Esophagus muscularis mucosa (tissue), 3 donors: ENCODE results near the gene KLK11.

Experiments used
- POLR2A ChIP-seq: fragments of 450-650 bp; IDR thresholded peaks from one replicate; pipeline ENCODE4 v1.6.1; 2017; ENCODE audit warnings: antibody characterized with exemption, moderate library complexity, mild to moderate bottlenecking, low read depth
- POLR2AphosphoS5 ChIP-seq, 2 donors: sonication (generic); formaldehyde crosslinking; IDR thresholded peaks; one replicate each; pipeline ENCODE4 v1.6.1; 2017; ENCODE audit warnings: antibody characterized with exemption in 2 of 2
- TF ChIP-seq, protein P1 (sequence below), 3 experiments: fragments of 200-600 bp in 2 of 3; fragments of 450-650 bp in 1 of 3; sonication (generic) in 2 of 3; IDR thresholded peaks; one replicate each; pipeline ENCODE4 v1.5.1; 2017 to 2019; ENCODE audit warnings: antibody characterized with exemption in 3 of 3, mild to moderate bottlenecking in 2 of 3, moderate library complexity in 1 of 3

DNA sequence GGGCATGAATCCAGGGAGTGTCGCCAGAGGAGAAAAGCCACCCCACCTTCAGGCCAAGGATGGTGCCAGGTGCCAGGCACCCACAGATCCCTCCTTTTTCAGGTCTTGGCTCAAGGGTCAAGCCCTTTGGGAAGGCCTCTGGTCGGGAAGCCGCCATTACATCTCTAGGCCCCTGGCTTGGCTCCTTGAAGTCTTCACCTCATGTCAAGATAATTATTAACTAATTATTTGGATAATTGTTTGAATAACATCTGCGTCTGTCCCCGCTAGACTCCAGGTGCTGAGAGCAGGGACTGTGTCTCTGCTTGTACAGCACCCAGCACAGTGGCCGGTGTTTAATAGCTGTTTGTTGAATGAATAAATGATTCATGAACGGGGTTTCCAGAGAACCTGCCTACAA is 37.2 kb upstream of the KLK11 start:
- TF ChIP-seq, protein P1, sequence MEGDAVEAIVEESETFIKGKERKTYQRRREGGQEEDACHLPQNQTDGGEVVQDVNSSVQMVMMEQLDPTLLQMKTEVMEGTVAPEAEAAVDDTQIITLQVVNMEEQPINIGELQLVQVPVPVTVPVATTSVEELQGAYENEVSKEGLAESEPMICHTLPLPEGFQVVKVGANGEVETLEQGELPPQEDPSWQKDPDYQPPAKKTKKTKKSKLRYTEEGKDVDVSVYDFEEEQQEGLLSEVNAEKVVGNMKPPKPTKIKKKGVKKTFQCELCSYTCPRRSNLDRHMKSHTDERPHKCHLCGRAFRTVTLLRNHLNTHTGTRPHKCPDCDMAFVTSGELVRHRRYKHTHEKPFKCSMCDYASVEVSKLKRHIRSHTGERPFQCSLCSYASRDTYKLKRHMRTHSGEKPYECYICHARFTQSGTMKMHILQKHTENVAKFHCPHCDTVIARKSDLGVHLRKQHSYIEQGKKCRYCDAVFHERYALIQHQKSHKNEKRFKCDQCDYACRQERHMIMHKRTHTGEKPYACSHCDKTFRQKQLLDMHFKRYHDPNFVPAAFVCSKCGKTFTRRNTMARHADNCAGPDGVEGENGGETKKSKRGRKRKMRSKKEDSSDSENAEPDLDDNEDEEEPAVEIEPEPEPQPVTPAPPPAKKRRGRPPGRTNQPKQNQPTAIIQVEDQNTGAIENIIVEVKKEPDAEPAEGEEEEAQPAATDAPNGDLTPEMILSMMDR (IDR thresholded peaks at IDR 0.05) = no peak
- no peak for TF ChIP-seq POLR2A
- no peak for TF ChIP-seq POLR2AphosphoS5 (IDR thresholded peaks at IDR 0.05)
